ENCODE data around the gene NPTX1. TPM values are rescaled to one million over a fixed set of nuclear protein-coding genes. Genes with fewer than 3 reads are reported as not detected.

The NPTX1 gene
- total and polyA plus RNA-seq, 9 of the 15 experiments (the other 6 are each of a cell fraction or from before 2014, with no cell fraction given): 0.04 TPM; not detected in 8

- TF ChIP-seq BCLAF1 (IDR thresholded peaks at IDR 0.05; ENCODE audit: borderline replicate concordance in 1 of 2, control insufficient read depth in 1 of 2, low read depth in 2 of 2, low read length in 1 of 2) (no peak), SRSF7 (optimal IDR thresholded peaks at IDR 0.05; ENCODE audit: low read depth, low read length) (no peak), ARID3A (IDR thresholded peaks at IDR 0.05; ENCODE audit: borderline replicate concordance, low read depth, low read length) (no peak), ATF6 (CRISPR knock-in tag; IDR thresholded peaks at IDR 0.05) (no peak), CBFA2T2 (conservative IDR thresholded peaks at IDR 0.05) (no peak)
- TF ChIP-seq, protein P1, sequence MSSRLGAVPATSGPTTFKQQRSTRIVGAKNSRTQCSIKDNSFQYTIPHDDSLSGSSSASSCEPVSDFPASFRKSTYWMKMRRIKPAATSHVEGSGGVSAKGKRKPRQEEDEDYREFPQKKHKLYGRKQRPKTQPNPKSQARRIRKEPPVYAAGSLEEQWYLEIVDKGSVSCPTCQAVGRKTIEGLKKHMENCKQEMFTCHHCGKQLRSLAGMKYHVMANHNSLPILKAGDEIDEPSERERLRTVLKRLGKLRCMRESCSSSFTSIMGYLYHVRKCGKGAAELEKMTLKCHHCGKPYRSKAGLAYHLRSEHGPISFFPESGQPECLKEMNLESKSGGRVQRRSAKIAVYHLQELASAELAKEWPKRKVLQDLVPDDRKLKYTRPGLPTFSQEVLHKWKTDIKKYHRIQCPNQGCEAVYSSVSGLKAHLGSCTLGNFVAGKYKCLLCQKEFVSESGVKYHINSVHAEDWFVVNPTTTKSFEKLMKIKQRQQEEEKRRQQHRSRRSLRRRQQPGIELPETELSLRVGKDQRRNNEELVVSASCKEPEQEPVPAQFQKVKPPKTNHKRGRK (tag; IDR thresholded peaks at IDR 0.05): no peak
Observed at GRCh38 chr17:80437532-80437931, 38.9 kb downstream of the NPTX1 start (continued).
